Measurements from ENCODE around the gene PYY.
"Not testable (repeated sequence)": the region's sequence is repeated elsewhere in the genome, so short reads cannot be mapped to it uniquely, and the experiment has no call there.

PYY gene

GRCh38 chr17:43945074-43945829 lies 8.5 kb downstream of the PYY start:
- peak; percentile 31 for DNase-seq (ENCODE audit: low read depth, low spot score)

GRCh38 chr17:43942051-43942685 lies 11.6 kb downstream of the PYY start, which contains the start of gene PPY:
TSS of gene PPY (minus strand) at chr17:43942476. CDS start at chr17:43941654, 822 bp downstream.
- DNase-seq (ENCODE audit: low read depth, low spot score): no peak

GRCh38 chr17:43940630-43941029 lies 13.1 kb downstream of the PYY start:
- peak; percentile 71 for DNase-seq (ENCODE audit: low read depth, low spot score)

- no peak for DNase-seq (ENCODE audit: low read depth, low spot score)
Measured at GRCh38 chr17:43939886-43940285, 13.9 kb downstream of the PYY start.

GRCh38 chr17:43939452-43939851 lies 14.3 kb downstream of the PYY start:
- not testable (repeated sequence) for DNase-seq (ENCODE audit: low read depth, low spot score)

GRCh38 chr17:43938838-43939182 lies 14.9 kb downstream of the PYY start:
- DNase-seq (ENCODE audit: low read depth, low spot score): no peak

GRCh38 chr17:43936434-43936833 lies 17.3 kb downstream of the PYY start:
- DNase-seq (ENCODE audit: low read depth, low spot score): no peak

GRCh38 chr17:43935926-43936261 lies 17.8 kb downstream of the PYY start:
- DNase-seq (ENCODE audit: low read depth, low spot score): no peak

- no peak for DNase-seq (ENCODE audit: low read depth, low spot score)
Measured at GRCh38 chr17:43935204-43935925, 18.4 kb downstream of the PYY start.

- DNase-seq (ENCODE audit: low read depth, low spot score): no peak
Measured at GRCh38 chr17:43932923-43933322, 20.8 kb downstream of the PYY start.

- no peak for DNase-seq (ENCODE audit: low read depth, low spot score)
Measured at GRCh38 chr17:43932357-43932756, 21.4 kb downstream of the PYY start.

- DNase-seq (ENCODE audit: low read depth, low spot score): no peak
Measured at GRCh38 chr17:43931062-43931571, 22.6 kb downstream of the PYY start.

GRCh38 chr17:43928609-43929008 lies 25.1 kb downstream of the PYY start:
- DNase-seq (ENCODE audit: low read depth, low spot score): no peak

GRCh38 chr17:43927929-43928328 lies 25.8 kb downstream of the PYY start:
- not testable (repeated sequence) for DNase-seq (ENCODE audit: low read depth, low spot score)

- DNase-seq (ENCODE audit: low read depth, low spot score): no peak
Measured at GRCh38 chr17:43927060-43927864, 26.5 kb downstream of the PYY start.

- DNase-seq (ENCODE audit: low read depth, low spot score): no peak
Measured at GRCh38 chr17:43924558-43924957, 29.2 kb downstream of the PYY start.

- DNase-seq (ENCODE audit: low read depth, low spot score): no peak
Measured at GRCh38 chr17:43920500-43921095, 33.1 kb downstream of the PYY start.

- DNase-seq (ENCODE audit: low read depth, low spot score): no peak
Measured at GRCh38 chr17:43918026-43918389, 35.7 kb downstream of the PYY start.

GRCh38 chr17:43917348-43918025 lies 36.3 kb downstream of the PYY start:
- peak; percentile 47 for DNase-seq (ENCODE audit: low read depth, low spot score)

GRCh38 chr17:43917016-43917347 lies 36.8 kb downstream of the PYY start:
- no peak for DNase-seq (ENCODE audit: low read depth, low spot score)

GRCh38 chr17:43916385-43916784 lies 37.4 kb downstream of the PYY start:
- no peak for DNase-seq (ENCODE audit: low read depth, low spot score)
